Limb (tissue), 2 donors: ENCODE results near the gene CHMP2A.
"Not testable (repeated sequence)": the region's sequence is repeated elsewhere in the genome, so short reads cannot be mapped to it uniquely, and the experiment has no call there.

Source experiments
- DNase-seq, 2 donors: peaks; one replicate each; pipeline ENCODE4 v3.0.0-alpha.2; 2016; ENCODE audit errors: extremely low spot score in 2 of 2

Gene CHMP2A

DNA sequence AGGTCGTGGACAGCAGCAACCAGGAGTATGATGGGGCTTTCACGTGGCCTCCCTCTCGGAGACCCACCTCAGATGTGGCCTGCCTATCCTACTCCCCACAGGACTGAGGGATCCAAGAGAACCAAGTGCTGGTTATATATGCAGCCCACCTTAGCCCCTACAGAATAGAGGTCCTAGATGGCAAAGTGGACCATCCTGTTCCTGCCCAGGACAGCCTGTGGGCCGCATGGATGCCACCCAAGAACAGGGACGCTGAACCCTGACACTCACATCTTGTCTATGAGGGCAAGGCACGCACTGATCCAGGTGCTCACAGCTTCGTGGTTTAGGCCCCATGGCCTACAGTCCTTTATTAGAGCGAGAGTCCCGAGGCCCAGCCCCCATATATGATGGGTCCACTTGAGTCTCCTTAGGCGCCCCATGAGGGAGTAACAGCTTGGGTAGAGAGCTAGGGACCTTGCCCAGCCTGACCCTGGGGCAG is 41.7 kb downstream of the CHMP2A start:
- no peak for DNase-seq

DNA sequence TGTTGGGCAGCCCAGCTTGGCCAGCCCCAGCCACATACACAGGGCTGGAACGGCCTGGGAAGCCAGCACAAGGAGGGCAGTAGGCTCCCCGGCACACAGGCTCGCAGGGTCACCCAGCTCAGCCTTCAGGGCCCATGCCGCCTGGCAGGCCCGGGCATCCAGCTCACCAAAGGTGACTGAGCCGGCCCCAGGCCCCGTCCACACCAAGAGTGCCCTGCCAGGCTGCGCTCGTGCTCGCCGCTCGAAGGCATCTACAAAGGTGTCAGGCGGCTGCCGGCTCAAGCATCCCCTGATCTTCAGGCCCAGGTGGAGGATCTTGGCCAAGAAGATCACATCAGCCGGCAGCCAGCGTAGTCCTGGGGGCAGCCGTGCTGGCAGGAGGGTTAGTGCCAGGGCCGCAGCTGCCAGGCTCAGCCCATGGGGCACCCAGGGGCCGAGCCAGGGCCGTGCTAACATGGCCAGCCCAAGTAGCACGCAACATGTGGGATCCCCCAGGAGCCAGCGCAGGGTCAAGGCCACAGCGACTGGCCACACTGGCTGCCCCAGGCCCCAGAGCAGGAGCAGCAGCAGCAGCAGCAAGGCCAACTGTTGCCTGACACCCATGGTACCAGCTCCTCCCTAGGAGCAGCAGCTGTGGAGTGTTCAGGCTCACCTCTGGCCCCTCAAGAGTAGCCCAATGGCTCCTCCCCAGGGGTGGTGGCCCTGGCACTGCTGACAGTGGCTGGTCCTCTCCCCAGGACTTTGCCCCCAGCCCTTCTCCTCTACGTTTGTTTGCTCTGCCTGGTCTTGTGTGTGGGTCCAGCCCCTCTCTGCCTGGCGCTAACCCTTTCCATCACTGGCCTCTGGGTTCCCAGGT is 43.3 kb downstream of the CHMP2A start, which contains the start of gene SLC27A5:
Gene SLC27A5 (minus strand): TSS at position 640 of the 856 bp plus-strand sequence. CDS start 37 bp downstream, at position 603.
- DNase-seq = no peak

DNA sequence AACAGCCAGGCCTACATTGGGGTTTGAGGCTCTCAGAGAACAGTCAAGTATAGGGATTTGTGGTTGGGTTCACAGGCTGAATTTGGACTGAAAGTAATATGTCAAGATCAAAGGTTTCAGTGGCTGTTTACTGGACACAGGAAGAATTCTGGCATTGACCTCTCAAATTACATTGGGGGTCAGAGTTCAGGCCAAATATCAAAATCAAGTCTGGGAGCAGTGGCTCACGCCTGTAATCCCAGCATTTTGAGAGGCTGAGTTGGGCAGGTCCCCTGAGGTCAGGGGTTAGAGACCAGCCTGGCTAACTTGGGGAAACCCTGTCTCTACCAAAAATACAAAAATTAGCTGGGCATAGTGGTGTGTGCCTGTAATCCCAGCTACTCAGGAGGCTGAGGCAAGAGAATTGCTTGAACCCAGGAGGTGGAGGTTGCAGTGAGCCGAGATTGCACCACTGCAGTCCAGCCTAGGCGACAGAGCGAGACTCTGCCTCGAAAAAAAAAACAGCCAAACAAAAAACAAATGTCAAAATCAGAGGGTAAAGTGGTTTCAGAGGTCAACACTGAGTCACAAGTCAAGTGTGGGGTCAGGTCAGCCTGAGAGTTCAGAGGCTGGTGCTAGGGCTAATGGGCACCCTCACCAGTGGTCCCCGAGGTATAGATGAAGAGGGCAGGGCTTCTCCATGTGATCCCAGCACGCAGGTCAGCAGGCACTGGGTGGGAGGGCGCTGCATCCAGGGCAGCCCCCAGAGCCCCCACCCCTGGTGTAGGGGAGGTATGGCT is 44.6 kb downstream of the CHMP2A start:
- DNase-seq = no peak

DNA sequence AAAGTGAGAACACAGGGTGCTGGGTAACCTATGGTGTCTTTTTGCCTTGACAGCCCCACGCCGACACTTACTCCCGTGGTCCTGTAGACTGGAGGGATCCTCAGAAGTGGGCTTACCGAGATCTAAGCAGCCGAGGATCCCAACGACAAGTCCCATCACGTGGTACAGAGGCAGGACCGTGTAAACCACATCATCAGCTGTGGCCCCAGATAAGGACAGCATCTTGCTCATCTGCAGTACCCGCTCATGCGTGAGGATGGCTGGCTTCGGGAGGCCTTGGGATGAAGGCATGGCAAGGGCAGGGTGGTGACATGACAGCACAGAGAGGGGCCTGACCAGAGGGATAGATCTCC is 45.2 kb downstream of the CHMP2A start:
- no peak for DNase-seq

DNA sequence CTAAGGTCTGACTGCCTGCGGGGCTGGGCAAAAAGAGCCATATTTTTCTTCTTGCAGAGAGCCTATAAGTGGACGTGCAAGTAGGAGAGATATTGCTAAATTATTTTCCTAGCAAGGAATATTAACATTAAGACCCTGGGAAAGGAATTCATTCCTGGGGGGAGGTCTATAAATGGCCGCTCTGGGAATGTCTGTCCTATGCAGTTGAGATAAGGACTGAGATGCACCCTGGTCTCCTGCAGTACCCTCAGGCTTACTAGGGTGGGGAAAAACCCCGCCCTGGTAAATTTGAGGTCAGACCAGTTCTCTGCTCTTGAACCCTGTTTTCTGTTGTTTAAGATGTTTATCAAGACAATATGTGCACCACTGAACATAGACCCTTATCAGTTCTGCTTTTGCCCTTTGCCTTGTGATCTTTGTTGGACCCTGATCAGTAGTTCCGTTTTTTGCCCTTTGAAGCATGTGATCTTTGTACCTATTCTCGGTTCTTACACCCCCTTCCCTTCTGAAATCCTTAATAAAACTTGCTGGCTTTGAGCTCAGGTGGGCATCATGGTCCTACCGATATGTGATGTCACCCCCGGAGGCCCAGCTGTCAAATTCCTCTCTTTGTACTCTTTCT is 47.2 kb downstream of the CHMP2A start:
- not testable (repeated sequence) for DNase-seq
